GM19395 (cell line): ENCODE measurements around the gene MSRB3.
A peak's percentile ranks its signal among the peaks of the same experiment; 100 is the strongest.

Experiments
- ATAC-seq: cut with Tn5 transposase; IDR thresholded peaks from one replicate; pipeline ENCODE4 v1.9.1; 2021; ENCODE audit warnings: mild to moderate bottlenecking, moderate library complexity; ENCODE audit not compliant: unreplicated experiment

The MSRB3 gene

DNA sequence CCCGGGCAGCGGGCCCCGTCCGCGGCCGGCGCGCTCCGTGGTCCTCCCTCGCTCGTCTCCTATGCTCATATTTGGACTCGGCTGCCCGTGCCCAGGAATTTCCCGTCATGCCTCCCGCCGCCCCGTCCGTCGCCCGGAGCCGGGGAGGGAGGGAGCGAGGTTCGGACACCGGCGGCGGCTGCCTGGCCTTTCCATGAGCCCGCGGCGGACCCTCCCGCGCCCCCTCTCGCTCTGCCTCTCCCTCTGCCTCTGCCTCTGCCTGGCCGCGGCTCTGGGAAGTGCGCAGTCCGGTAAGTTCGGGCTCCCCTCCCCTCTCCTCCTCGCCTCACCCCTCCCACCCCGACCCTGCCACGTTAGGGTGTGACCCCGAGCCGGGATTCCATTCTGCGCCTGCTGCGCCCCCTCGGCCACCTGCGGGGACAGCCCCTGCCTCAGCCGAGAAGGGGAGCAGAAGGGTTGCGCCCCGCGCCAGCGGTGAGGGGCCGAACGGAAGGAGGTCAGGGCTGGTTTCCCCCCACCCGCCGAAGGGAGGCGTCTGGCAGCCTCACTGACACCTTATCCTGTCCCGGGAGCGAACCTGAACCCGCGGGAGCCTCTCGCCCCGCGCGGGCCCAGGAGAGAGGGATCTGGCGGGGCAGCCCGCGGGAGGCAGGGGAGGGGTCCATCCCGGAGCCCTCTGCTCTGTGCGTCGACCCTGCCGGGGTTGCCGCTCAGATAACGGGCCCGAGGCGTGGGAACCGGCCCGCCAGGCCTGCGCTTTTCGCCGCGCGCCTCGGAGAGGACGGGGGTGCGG, at the start of gene MSRB3:
TSS of gene MSRB3 (plus strand) at position 108 of the 793 bp plus-strand sequence. CDS start 29,897 bp downstream, outside the sequence.
- ATAC-seq, result peak; percentile 79

DNA sequence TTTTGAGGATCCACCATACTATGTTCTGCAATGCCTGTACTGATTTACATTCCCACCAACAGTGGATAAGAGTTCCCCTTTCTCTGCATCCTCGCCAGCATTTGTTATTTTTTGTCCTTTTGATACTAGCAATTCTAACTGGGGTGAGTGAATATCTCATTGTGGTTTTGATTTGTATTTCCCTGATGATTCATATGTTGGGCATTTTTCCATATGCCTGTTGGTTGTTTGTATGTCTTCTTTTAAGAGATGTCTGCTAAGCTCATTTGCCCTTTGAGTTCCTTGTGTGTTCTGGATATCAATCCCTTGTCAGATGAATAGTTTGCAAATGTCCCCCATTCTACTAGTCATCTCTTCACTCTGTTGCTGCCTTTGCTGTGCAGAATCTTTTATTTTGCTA, 49.0 kb upstream of the MSRB3 start:
- ATAC-seq, result no peak

GRCh38 chr12:65232476-65233077, 45.9 kb upstream of the MSRB3 start:
- ATAC-seq, result no peak

- ATAC-seq, result no peak
Observed at GRCh38 chr12:65237153-65237552, 41.3 kb upstream of the MSRB3 start.

- no peak for ATAC-seq
Observed at GRCh38 chr12:65238609-65239008, 39.9 kb upstream of the MSRB3 start.

DNA sequence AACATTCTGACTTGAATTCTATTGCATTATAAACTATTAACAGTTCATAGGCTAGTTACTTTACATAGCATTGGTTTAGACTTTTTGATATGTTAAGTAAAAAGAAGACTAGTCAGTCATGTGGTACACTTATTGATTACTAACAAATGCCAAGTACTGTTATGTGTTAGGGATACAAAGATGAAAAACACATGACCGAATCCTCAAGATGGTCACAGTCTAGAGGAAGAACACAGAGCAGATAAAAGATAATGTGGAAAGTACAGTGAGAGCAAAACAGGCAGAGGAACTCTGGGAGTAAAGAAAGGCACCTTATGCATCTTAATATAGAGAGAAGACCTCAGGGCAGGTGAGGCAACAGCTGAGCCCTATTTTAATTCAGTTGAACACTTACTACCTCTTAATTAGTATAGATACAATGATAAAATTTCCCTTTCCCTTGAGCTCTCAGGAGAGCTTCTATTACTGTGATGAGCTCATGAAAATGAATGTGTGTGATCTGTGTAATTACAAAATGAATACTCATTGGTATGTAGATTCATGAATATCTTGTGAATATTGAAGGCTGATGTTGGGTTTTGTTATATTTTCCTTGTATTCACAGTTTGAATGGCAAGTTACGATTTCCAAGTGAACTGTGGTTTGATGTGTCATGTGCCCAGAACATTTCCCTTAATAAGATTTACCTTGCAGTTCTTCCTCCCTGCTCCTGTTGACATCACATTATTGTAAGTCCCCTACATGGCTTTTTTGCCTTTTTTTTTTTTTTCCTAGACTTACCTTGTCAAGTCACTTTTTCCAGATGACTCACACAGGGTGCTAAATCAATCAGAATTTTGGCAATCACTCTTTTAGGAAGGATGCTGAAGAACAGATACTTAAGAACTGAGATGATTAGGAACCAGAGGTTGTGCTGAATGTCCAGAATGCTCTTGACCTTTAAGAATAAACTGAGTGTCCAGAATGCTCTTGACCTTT, 29.5 kb upstream of the MSRB3 start:
- no peak for ATAC-seq

- ATAC-seq, result no peak
Observed at GRCh38 chr12:65252515-65252914, 26.0 kb upstream of the MSRB3 start.

DNA sequence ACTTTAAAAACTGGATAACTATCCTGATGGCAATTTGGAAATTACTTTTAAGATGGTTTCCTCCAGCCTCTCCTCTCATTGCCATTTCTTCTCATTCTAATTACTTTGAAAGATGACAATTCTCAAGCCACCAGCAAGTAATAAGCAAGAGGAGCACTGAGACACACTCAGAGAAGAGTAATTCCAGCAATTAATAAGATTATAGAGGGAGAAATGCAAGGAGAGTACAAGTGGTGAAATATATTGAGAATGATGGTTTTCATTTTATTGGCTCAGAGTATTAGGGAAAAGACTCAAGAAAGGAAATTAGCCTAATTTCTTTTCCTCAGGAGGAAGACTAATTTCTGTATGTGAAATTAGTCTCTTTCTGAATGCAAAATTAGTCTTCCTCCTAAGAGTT, 20.5 kb upstream of the MSRB3 start:
- no peak for ATAC-seq

GRCh38 chr12:65259501-65259900, 19.0 kb upstream of the MSRB3 start:
- ATAC-seq, result no peak

GRCh38 chr12:65263777-65264176, 14.7 kb upstream of the MSRB3 start:
- no peak for ATAC-seq

DNA sequence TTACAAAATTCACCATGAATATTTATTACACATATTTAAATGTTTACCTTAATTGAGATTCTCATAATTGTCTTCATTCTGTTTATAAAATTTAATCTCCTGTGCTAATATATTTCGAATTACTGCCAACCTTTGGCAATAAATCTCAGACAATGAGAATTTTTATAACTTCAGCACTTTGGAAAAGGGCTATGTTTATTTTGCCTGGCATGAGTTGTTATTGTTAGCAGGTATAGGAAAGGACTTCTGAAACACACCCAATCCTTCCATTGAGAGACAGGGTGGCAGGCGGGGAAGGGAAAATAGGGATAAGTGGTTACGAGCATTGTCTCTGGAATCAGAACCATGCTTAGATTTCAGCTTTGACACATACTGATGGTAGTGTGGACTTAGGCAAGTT, 12.1 kb upstream of the MSRB3 start:
- no peak for ATAC-seq

- no peak for ATAC-seq
Observed at GRCh38 chr12:65269603-65270002, 8.9 kb upstream of the MSRB3 start.

GRCh38 chr12:65274602-65275272, 3.7 kb upstream of the MSRB3 start:
- ATAC-seq, result no peak

GRCh38 chr12:65275627-65276026, 2.9 kb upstream of the MSRB3 start:
- ATAC-seq, result no peak

- no peak for ATAC-seq
Observed at GRCh38 chr12:65276916-65277530, 1.5 kb upstream of the MSRB3 start.

DNA sequence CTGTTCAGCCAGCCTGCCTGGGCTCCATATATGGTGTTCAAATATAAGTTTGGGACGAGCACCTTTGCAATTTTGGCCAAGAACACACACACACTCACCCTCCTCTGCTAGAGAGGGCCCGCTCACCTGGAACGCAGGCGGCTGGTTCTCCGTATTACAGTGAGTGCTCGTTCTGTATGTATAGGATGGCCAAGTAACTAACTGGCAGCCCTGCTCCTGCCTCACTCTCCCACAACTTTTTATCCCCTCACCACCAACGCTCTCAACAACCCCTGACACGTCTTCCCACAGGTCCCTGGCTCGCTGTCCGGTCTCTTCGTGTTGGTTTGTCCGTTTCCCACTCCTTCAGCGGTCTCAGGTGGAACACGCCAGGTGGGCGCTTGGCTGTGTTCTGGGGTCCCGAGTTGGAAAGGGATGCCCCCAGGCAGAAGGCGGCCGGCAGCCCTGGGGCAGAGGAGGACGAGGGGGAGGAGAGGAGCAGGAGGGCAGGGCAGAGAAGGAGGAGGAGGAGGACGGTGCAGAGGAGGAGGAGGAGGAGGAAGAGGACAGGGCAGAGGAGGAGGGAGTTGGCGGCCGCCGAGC, 398 bp upstream of the MSRB3 start:
- ATAC-seq, result no peak

GRCh38 chr12:65279369-65280112, 1.1 kb downstream of the MSRB3 start:
- peak; percentile 64 for ATAC-seq

DNA sequence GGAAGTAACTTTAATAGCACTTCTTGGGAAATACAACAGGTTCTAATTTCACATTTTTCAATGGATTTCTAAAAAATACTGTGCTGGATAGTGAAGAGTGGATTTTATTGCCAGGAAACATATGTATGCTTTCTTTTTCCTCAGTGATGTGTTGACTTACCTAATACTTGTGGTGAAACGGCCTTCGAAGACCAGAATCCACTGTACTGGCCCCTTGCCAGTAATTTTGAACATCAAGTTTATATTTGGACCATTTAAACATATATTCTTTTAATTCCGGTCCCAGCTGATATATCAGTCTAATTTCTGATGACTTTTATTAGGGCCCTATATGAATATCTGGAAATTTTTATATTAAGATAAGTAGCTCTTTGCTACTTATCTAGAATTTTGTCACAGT, 1.8 kb downstream of the MSRB3 start:
- ATAC-seq, result no peak

DNA sequence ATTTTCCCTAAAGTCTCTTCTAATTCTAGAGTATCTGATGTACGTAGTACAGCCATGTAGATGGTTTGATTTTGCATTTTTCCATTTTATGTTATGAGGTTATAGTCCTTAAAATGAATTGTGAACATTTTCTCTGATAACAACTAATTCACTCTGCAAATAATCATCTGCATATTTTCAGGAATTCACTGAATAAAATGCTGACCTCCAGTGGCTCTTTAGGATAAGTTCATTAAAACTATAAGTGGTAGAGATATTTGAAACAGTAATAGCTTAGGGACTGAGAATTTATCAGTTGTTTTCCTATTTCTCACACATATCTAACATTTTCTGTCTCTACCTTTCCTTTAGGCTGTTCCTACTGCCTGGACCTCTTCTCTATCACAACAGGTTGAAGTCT, 4.4 kb downstream of the MSRB3 start:
- no peak for ATAC-seq
